WERI-Rb-1 (cell line): ENCODE data around the gene IFT80.

ENCODE experiments used
- DNase-seq: peaks from one replicate; pipeline ENCODE4 v3.0.0-alpha.2; 2020
- H3K27ac ChIP-seq: fragments of 250-450 bp; sonication (Bioruptor Pico); 2 replicates; pipeline ENCODE4 v1.5.1; 2020; ENCODE audit warnings: mild to moderate bottlenecking, moderate library complexity
- H3K27me3 ChIP-seq: fragments of 250-450 bp; sonication (Bioruptor Pico); 2 replicates; pipeline ENCODE4 v1.5.1; 2021; ENCODE audit warnings: mild to moderate bottlenecking, low read depth, moderate library complexity; ENCODE audit not compliant: insufficient read depth, severe bottlenecking
- H3K36me3 ChIP-seq: fragments of 250-450 bp; sonication (Bioruptor Pico); 2 replicates; pipeline ENCODE4 v1.5.1; 2020; ENCODE audit warnings: mild to moderate bottlenecking, moderate library complexity
- H3K4me3 ChIP-seq: 2 replicates; pipeline ENCODE4 v1.5.1; 2011; ENCODE audit warnings: low read depth, mild to moderate bottlenecking, control low read depth, low read length
- H3K9me3 ChIP-seq: fragments of 250-450 bp; sonication (Bioruptor Pico); 2 replicates; pipeline ENCODE4 v1.5.1; 2021; ENCODE audit warnings: mild to moderate bottlenecking, moderate library complexity; ENCODE audit not compliant: severe bottlenecking
- TF ChIP-seq, protein P1 (sequence below): IDR thresholded peaks from 2 replicates; pipeline ENCODE4 v1.5.1; 2011; ENCODE audit warnings: low read depth, mild to moderate bottlenecking, control low read depth, inconsistent platforms, low read length

Gene IFT80

DNA sequence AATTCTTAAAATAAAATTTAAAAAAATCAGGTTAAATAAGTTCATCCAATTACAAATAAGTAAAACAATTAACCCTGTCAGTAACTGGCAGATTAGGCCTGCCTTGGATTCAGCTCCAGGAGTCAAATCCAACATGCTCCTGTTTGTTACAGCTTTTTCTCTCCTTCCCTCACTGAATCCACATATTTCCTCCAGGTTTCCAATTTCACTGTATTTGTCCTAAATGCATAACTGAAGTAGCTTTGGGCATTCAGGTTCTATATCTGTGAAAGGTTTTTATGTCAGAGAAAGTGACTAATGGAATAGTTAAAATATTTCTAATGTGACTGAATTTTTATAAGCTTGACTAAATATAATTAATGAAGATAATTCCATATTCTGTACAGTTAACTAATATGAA lies 79.7 kb downstream of the IFT80 start:
- Histone ChIP-seq H3K4me3 (no peak overlapping the region), H3K27ac (no peak overlapping the region), H3K9me3 (peaks cover 3% of the 10 kb centered on the region), H3K36me3 (no peaks in the 10 kb centered on the region), H3K27me3 (no peaks in the 10 kb centered on the region)
- TF ChIP-seq, protein P1, sequence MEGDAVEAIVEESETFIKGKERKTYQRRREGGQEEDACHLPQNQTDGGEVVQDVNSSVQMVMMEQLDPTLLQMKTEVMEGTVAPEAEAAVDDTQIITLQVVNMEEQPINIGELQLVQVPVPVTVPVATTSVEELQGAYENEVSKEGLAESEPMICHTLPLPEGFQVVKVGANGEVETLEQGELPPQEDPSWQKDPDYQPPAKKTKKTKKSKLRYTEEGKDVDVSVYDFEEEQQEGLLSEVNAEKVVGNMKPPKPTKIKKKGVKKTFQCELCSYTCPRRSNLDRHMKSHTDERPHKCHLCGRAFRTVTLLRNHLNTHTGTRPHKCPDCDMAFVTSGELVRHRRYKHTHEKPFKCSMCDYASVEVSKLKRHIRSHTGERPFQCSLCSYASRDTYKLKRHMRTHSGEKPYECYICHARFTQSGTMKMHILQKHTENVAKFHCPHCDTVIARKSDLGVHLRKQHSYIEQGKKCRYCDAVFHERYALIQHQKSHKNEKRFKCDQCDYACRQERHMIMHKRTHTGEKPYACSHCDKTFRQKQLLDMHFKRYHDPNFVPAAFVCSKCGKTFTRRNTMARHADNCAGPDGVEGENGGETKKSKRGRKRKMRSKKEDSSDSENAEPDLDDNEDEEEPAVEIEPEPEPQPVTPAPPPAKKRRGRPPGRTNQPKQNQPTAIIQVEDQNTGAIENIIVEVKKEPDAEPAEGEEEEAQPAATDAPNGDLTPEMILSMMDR: no peak
- DNase-seq: no peak

DNA sequence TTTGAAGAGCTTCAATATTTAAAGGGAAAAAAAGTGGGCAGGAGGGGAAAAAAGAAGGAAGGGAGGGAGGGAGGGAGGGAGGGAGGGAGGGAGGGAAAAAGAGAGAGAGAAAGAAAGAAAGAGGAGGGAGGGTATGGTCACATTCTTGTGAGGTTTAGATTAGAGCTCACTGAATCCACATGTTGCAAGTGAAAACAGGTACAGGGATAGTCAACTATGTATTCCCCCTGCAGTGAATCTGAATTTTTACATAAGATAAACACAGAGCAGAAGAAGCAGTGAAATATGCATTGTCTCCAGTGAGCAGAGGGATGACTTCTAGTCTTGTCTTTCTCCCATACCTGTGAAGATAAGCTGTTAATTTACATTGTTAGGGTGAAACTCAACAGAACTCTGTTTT lies 84.0 kb downstream of the IFT80 start:
- Histone ChIP-seq H3K36me3 (no peaks in the 10 kb centered on the region), H3K9me3 (no peaks in the 10 kb centered on the region), H3K27ac (no peak overlapping the region), H3K27me3 (no peaks in the 10 kb centered on the region), H3K4me3 (no peak overlapping the region)
- TF ChIP-seq, protein P1: no peak
- no peak for DNase-seq

DNA sequence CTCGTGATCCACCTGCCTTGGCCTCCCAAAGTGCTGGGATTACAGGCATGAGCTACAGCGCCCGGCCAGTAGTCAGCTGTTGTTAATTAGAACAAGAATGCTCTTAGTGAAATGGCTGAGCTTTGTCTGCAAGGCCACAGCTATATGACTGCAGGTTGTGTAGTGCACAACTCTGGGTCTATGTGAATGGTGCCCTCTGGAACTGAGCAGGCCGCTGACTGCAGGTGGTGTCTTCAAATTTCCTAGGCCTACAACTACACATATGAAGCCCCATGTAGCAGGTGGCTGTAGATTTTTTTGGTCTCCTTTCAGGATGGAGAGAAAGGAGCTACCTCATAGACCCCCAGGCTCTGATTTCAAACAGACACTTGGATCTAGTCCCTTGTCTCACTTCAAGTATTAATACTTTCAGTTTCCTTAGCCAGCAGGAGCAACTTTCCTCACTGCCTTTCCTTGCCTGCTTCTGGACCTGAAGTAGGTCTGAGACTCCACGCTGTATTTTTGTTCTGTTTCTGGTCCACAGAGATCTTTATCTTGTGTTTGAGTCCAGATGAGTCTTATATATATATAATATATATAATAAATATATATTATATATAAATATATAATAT lies 86.9 kb downstream of the IFT80 start:
- TF ChIP-seq, protein P1: no peak

DNA sequence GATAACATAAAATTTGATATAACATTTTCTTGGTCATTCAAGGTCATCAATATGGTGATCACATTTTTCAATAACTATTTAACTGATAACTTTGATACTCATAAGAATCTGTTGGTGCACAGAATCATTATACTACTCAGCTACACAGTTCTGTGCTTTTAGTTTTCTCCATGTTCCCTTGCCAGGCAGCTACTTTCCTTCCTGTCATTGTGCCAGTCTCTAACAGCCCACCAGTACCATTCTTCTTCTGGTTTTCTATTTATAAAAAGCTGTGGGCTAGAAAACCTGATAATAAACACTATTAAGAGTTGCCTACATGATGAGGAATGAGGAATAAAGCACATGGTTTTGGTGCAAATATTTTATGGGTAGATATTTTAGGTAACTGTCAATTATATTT lies 96.2 kb downstream of the IFT80 start:
- Histone ChIP-seq H3K9me3 (no peaks in the 10 kb centered on the region), H3K27ac (no peak overlapping the region), H3K4me3 (no peak overlapping the region), H3K27me3 (no peaks in the 10 kb centered on the region), H3K36me3 (no peaks in the 10 kb centered on the region; the same call in 1 of the 2 replicates)
- TF ChIP-seq, protein P1: no peak
- no peak for DNase-seq

More for the DNA sequence above, 86.9 kb downstream of the IFT80 start:
- Histone ChIP-seq H3K36me3 (no peaks in the 10 kb centered on the region; the same call in 1 of the 2 replicates), H3K9me3 (no peaks in the 10 kb centered on the region), H3K4me3 (no peak overlapping the region), H3K27me3 (no peaks in the 10 kb centered on the region), H3K27ac (no peak overlapping the region)
- no peak for DNase-seq

DNA sequence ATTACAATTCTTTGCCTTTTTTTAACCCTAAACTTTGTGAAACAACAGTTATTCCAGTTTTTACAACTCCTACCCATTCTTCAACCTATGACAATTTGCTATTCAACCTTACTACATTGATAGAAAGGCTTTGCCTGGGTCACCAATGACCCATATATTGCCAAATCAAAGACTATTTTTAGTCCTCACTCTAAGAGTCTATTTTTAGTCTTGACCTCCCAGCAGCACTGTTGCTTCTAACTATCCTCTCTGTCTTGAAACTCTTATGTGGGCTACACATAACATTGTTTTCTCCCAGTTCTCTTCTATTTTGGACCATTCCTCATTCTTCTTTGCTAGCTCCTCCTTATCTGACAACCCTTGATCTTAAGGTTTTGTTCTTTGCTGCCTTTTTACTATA lies 102.4 kb downstream of the IFT80 start:
- no peak for DNase-seq
- TF ChIP-seq, protein P1: no peak

DNA sequence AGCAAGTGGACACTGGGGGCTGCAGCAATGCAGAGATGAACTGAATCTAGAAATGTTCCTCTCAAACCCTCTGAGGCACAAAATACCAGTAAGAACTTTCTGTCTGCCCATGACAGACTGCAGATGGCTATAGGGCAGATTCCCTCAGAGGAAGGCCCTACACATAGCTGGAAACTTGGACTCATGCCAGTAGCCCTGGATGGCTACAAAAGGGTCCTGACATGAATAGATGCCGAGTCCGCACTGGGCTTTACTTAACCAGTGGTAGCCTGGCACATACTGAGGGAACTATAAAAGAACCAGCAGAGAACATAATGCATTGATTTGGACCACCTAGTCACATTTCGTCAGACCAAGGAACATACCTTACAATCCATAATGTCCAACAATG lies 107.1 kb downstream of the IFT80 start:
- Histone ChIP-seq H3K27me3 (no peaks in the 10 kb centered on the region), H3K4me3 (no peak overlapping the region), H3K36me3 (no peaks in the 10 kb centered on the region), H3K27ac (no peak overlapping the region), H3K9me3 (no peaks in the 10 kb centered on the region)
- TF ChIP-seq, protein P1: no peak
- DNase-seq: no peak

More for the DNA sequence above, 102.4 kb downstream of the IFT80 start:
- Histone ChIP-seq H3K36me3 (no peaks in the 10 kb centered on the region), H3K9me3 (no peaks in the 10 kb centered on the region), H3K27ac (no peak overlapping the region), H3K4me3 (no peak overlapping the region), H3K27me3 (no peaks in the 10 kb centered on the region)
